ENCODE measurements around the gene RNF208.

DNA sequence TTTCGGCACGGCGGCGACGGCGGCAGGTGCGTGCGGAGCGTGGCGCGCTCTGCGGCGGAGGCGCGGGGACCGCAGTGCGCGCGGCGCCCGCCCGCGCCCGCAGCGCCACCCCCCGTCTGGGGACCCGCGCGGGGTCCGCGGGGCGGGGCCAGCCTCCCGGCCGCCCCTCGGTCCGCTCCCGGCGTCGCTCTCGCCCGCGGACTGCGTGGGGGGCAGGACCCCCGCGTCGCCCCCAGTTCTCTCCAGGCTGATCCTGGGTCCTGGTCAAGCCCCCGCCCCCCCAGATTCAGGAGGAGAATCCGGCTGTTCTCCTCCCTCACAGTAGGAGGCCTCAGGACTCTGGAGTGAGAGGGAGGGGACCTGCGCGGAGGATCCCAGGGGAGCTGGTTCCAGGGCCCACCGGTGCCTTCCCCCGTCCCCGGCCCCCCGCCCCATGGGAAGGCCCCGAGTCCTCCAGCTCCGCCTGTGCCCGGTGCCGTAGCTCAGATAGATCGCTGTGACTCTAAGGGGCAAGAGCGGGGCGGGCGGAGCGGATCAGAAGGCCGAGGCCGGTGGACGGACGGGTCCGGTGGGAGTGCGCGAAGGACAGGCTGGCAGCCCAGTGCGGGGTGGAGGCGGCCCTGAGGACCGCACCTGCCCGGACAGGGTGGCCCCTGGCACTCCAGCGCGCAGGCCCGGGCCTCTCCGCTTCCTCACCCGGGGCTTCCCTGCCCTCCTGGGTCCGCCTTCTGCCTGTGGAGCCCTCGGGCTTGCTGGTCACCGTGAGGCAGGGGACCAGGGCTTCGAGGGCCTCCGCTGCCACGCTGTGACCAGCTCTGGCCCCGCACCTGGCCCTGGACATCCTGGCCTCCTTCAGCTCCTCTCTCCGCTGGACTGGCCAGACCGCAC is at the start of gene RNF208:
- TF ChIP-seq, protein P1, sequence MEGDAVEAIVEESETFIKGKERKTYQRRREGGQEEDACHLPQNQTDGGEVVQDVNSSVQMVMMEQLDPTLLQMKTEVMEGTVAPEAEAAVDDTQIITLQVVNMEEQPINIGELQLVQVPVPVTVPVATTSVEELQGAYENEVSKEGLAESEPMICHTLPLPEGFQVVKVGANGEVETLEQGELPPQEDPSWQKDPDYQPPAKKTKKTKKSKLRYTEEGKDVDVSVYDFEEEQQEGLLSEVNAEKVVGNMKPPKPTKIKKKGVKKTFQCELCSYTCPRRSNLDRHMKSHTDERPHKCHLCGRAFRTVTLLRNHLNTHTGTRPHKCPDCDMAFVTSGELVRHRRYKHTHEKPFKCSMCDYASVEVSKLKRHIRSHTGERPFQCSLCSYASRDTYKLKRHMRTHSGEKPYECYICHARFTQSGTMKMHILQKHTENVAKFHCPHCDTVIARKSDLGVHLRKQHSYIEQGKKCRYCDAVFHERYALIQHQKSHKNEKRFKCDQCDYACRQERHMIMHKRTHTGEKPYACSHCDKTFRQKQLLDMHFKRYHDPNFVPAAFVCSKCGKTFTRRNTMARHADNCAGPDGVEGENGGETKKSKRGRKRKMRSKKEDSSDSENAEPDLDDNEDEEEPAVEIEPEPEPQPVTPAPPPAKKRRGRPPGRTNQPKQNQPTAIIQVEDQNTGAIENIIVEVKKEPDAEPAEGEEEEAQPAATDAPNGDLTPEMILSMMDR (IDR thresholded peaks at IDR 0.05; ENCODE audit: low read depth, low read length, missing input control), result no peak
- no peak for TF ChIP-seq YY1 (IDR thresholded peaks at IDR 0.05)
- TF ChIP-seq, protein P2, sequence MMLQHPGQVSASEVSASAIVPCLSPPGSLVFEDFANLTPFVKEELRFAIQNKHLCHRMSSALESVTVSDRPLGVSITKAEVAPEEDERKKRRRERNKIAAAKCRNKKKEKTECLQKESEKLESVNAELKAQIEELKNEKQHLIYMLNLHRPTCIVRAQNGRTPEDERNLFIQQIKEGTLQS (IDR thresholded peaks at IDR 0.05), result no peak
- no peak for TF ChIP-seq RAD21 (IDR thresholded peaks at IDR 0.05)
- no peak for TF ChIP-seq JUND (IDR thresholded peaks at IDR 0.05)
